ENCODE data around the gene TYW1. TPM values are rescaled to one million over a fixed set of nuclear protein-coding genes. Genes with fewer than 3 reads are reported as not detected.
"Not testable (repeated sequence)": the region's sequence is repeated elsewhere in the genome, so short reads cannot be mapped to it uniquely, and the experiment has no call there.

Gene TYW1
- total RNA-seq, 1 experiment from 2014 or later: 16.8 TPM

DNA sequence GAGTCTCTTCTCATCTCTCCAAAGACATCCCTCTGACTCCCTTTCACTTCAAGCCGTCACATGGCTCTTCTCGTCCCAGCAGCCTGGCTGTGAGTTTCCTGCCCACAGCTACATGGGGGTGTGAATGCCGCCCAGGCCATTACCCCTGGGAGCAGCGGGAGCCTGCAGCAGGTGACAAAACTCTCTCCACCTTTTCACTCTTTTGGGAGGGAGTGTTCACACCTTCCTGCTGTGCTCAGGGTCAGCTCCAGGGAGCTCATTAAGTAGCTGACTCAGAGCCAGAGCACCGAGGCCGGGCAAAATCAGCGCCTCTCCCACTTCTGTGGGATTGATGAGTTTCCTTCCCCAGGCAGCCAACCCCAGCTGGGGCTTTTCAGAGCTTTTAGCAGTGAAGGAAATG lies 271.3 kb downstream of the TYW1 start:
- no TSS peak for BruUV-seq (replicated peaks)
- DNase-seq (ENCODE audit: low spot score): no peak
- Histone ChIP-seq H3K27me3 (replicated peaks; ENCODE audit: insufficient read depth, low read depth, low read length, poor library complexity) (no peaks in the 10 kb centered on the region), H3K27ac (ENCODE audit: low read depth, low read length, poor library complexity, severe bottlenecking) (no peak overlapping the region), H3K36me3 (ENCODE audit: insufficient read depth, low read length, poor library complexity, severe bottlenecking) (no peaks in the 10 kb centered on the region), H3K4me3 (ENCODE audit: low read depth, low read length, poor library complexity, severe bottlenecking) (no peak overlapping the region), H3K9me3 (ENCODE audit: low read depth, low read length, poor library complexity, severe bottlenecking) (no peaks in the 10 kb centered on the region), H3K4me1 (ENCODE audit: insufficient read depth, low read length, poor library complexity, severe bottlenecking) (no peaks in the 10 kb centered on the region)
- POLR2A ChIA-PET (ENCODE audit: low non-redundant PET): no interaction called here
- intact Hi-C loops (cut with micrococcal nuclease; ENCODE audit: unreplicated experiment): no loop called here
- CTCF ChIA-PET: interaction anchor here (0.6 kb wide), 1 partner anchor 34 kb away, joined by 3 read pairs; no protein-coding TSS in a partner anchor
- TF ChIP-seq, protein P1, sequence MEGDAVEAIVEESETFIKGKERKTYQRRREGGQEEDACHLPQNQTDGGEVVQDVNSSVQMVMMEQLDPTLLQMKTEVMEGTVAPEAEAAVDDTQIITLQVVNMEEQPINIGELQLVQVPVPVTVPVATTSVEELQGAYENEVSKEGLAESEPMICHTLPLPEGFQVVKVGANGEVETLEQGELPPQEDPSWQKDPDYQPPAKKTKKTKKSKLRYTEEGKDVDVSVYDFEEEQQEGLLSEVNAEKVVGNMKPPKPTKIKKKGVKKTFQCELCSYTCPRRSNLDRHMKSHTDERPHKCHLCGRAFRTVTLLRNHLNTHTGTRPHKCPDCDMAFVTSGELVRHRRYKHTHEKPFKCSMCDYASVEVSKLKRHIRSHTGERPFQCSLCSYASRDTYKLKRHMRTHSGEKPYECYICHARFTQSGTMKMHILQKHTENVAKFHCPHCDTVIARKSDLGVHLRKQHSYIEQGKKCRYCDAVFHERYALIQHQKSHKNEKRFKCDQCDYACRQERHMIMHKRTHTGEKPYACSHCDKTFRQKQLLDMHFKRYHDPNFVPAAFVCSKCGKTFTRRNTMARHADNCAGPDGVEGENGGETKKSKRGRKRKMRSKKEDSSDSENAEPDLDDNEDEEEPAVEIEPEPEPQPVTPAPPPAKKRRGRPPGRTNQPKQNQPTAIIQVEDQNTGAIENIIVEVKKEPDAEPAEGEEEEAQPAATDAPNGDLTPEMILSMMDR (conservative IDR thresholded peaks at IDR 0.05; ENCODE audit: low read depth, low read length): no peak
- TF ChIP-seq EZH2 (IDR thresholded peaks at IDR 0.05; ENCODE audit: borderline replicate concordance, low read depth, low read length, poor library complexity, severe bottlenecking): no peak

DNA sequence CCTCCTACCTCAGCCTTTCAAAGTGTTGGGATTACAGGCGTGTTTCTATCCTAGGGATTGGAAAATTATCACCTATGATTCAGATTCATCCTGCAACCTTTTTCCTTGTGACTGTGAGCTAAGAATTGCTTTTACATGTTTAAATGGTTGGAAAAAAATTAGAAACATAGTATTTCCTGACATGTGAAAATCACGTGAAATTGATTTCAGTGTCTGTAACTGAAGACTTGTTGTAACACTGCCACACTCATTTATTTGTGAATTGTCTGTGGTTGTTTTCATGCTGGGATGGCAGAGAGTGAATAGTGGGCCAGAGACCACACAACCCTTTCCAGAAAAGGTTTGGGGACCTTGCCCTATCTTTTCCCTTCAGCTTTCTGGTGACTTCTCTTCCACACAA lies 273.3 kb downstream of the TYW1 start:
- H3K4me1 ChIP-seq (ENCODE audit: insufficient read depth, low read length, poor library complexity, severe bottlenecking); H3K36me3 ChIP-seq (ENCODE audit: insufficient read depth, low read length, poor library complexity, severe bottlenecking); H3K27me3 ChIP-seq (replicated peaks; ENCODE audit: insufficient read depth, low read depth, low read length, poor library complexity); H3K4me3 ChIP-seq (ENCODE audit: low read depth, low read length, poor library complexity, severe bottlenecking); POLR2A ChIA-PET (ENCODE audit: low non-redundant PET); DNase-seq (ENCODE audit: low spot score); H3K27ac ChIP-seq (ENCODE audit: low read depth, low read length, poor library complexity, severe bottlenecking); BruUV-seq (replicated peaks); H3K9me3 ChIP-seq (ENCODE audit: low read depth, low read length, poor library complexity, severe bottlenecking); CTCF ChIA-PET; intact Hi-C loops (cut with micrococcal nuclease; ENCODE audit: unreplicated experiment): not testable (repeated sequence)

Small RNA genes lying within 50 kb of the gene (microRNA-seq; reads per million reads assigned to microRNA genes)
- not detected for gene MIR4650-1

Other genes starting within 250 kb of the TYW1 start
- 77.0 and 78.8 TPM in 2 replicates for gene TMEM248, start 75.6 kb upstream of the TYW1 start, total RNA-seq (2021)
- 56.1 and 63.4 TPM in 2 replicates for gene SBDS, start 1.2 kb upstream of the TYW1 start, total RNA-seq (2021)